Kidney epithelial cell (primary cell): Measurements from ENCODE around the gene MLLT11. TPM values are rescaled to one million over a fixed set of nuclear protein-coding genes. Genes with fewer than 3 reads are reported as not detected.

Experiments used
- DNase-seq: peaks from one replicate; pipeline ENCODE4 v3.0.0-alpha.2; 2010; ENCODE audit warnings: low read depth
- H3K27me3 ChIP-seq: 2 replicates; pipeline ENCODE4 v1.6.0; 2011; ENCODE audit warnings: low read length; ENCODE audit not compliant: control insufficient read depth, insufficient read depth
- H3K36me3 ChIP-seq: 2 replicates; pipeline ENCODE4 v1.5.1; 2011; ENCODE audit warnings: low read length; ENCODE audit not compliant: control insufficient read depth, insufficient read depth
- H3K4me3 ChIP-seq: 2 replicates; pipeline ENCODE4 v1.5.1; 2011; ENCODE audit warnings: low read depth, mild to moderate bottlenecking, control low read depth, low read length
- total RNA-seq: library from RNA; depleted of rRNA; stranded (reverse); fragments of >200 nt; gene quantifications from 2 replicates; pipeline ENCODE4 v1.2.3, GENCODE V29; 2015
- TF ChIP-seq, protein P1 (sequence below): IDR thresholded peaks from 2 replicates; pipeline ENCODE4 v1.5.1; 2011; ENCODE audit warnings: mild to moderate bottlenecking, moderate library complexity, low read length, control low read depth, inconsistent platforms; ENCODE audit not compliant: insufficient read depth, poor library complexity, severe bottlenecking

The MLLT11 gene
- total RNA-seq, 1 donor from 2014 or later, result 26.8 TPM

DNA sequence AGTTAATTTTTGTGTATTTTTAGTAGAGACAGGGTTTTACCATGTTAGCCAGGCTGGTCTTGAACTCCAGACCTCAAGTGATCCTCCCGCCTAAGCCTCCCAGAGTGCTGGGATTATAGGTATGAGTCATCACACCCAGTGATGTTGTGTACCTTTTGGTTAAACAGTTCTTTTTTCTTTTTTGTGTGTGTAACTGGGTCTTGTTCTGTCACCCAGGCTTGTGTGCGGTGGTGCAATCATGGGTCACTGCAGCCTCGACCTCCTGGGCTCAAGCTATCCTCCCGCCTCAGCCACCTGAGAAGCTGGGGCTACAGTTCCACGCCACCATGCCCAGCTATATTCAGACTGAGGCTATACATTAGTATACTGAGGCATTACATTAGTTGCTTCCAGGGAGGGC lies 48.1 kb downstream of the MLLT11 start:
- H3K4me3 ChIP-seq, result no peak overlapping the region

GRCh38 chr1:151113877-151114276 lies 53.7 kb downstream of the MLLT11 start:
- Histone ChIP-seq H3K36me3 (no peaks in the 10 kb centered on the region), H3K27me3 (no peaks in the 10 kb centered on the region), H3K4me3 (no peak overlapping the region)
- no peak for DNase-seq
- TF ChIP-seq, protein P1, sequence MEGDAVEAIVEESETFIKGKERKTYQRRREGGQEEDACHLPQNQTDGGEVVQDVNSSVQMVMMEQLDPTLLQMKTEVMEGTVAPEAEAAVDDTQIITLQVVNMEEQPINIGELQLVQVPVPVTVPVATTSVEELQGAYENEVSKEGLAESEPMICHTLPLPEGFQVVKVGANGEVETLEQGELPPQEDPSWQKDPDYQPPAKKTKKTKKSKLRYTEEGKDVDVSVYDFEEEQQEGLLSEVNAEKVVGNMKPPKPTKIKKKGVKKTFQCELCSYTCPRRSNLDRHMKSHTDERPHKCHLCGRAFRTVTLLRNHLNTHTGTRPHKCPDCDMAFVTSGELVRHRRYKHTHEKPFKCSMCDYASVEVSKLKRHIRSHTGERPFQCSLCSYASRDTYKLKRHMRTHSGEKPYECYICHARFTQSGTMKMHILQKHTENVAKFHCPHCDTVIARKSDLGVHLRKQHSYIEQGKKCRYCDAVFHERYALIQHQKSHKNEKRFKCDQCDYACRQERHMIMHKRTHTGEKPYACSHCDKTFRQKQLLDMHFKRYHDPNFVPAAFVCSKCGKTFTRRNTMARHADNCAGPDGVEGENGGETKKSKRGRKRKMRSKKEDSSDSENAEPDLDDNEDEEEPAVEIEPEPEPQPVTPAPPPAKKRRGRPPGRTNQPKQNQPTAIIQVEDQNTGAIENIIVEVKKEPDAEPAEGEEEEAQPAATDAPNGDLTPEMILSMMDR, result no peak

More for the DNA sequence above, 48.1 kb downstream of the MLLT11 start:
- no peak for DNase-seq
- no peaks in the 10 kb centered on the region for H3K36me3 ChIP-seq
- TF ChIP-seq, protein P1, result no peak
- no peaks in the 10 kb centered on the region for H3K27me3 ChIP-seq

Other genes starting within 250 kb of the MLLT11 start
- gene ARNT, start 183.8 kb upstream of the MLLT11 start, total RNA-seq, result 17.5 and 24.3 TPM in 2 replicates
- not detected in 2 replicates for gene CTXND2, start 173.3 kb upstream of the MLLT11 start, total RNA-seq
- gene SETDB1, start 134.0 kb upstream of the MLLT11 start, total RNA-seq, result 24.2 and 25.5 TPM in 2 replicates
- 138 and 143 TPM in 2 replicates for gene CERS2, start 85.6 kb upstream of the MLLT11 start, total RNA-seq
- 0.21 and 1.3 TPM in 2 replicates for gene ANXA9, start 78.1 kb upstream of the MLLT11 start, total RNA-seq
- gene MINDY1, start 53.5 kb upstream of the MLLT11 start, total RNA-seq, result 7.7 and 8.4 TPM in 2 replicates
- gene PRUNE1, start 51.9 kb upstream of the MLLT11 start, total RNA-seq, result 12.1 and 15.8 TPM in 2 replicates
- gene BNIPL, start 23.8 kb upstream of the MLLT11 start, total RNA-seq, result 0.17 TPM in 1 of 2 replicates, not detected in the other
- 0.71 and 3.0 TPM in 2 replicates for gene C1orf56, start 12.6 kb upstream of the MLLT11 start, total RNA-seq
- 114 and 124 TPM in 2 replicates for gene CDC42SE1, start 775 bp upstream of the MLLT11 start, total RNA-seq
- 3.7 and 4.7 TPM in 2 replicates for gene GABPB2, start 10.4 kb downstream of the MLLT11 start, total RNA-seq
- 6.9 and 9.9 TPM in 2 replicates for gene SEMA6C, start 86.2 kb downstream of the MLLT11 start, total RNA-seq
- gene TNFAIP8L2, start 96.3 kb downstream of the MLLT11 start, total RNA-seq, result not detected in 2 replicates
- gene LYSMD1, start 105.5 kb downstream of the MLLT11 start, total RNA-seq, result 8.1 and 9.7 TPM in 2 replicates
- gene SCNM1, start 105.7 kb downstream of the MLLT11 start, total RNA-seq, result 52.6 and 60.1 TPM in 2 replicates
- not detected in 2 replicates for gene TMOD4, start 115.6 kb downstream of the MLLT11 start, total RNA-seq
- 79.1 and 83.4 TPM in 2 replicates for gene VPS72, start 129.8 kb downstream of the MLLT11 start, total RNA-seq
- gene PIP5K1A, start 138.2 kb downstream of the MLLT11 start, total RNA-seq, result 59.7 and 63.6 TPM in 2 replicates
- gene PSMD4, start 194.3 kb downstream of the MLLT11 start, total RNA-seq, result 152 and 178 TPM in 2 replicates
- gene ZNF687, start 221.9 kb downstream of the MLLT11 start, total RNA-seq, result 27.9 and 35.3 TPM in 2 replicates